GM12878 (cell line): Measurements from ENCODE around the gene UBE2O. TPM values are rescaled to one million over a fixed set of nuclear protein-coding genes. Genes with fewer than 3 reads are reported as not detected.

Source experiments
- FOXK2 ChIP-seq: fragments of 450-650 bp; IDR thresholded peaks from 2 replicates; pipeline ENCODE4 v1.6.1; 2017; ENCODE audit warnings: mild to moderate bottlenecking, moderate library complexity
- PAX8 ChIP-seq: fragments of 450-650 bp; IDR thresholded peaks from 2 replicates; pipeline ENCODE4 v1.6.1; 2017; ENCODE audit warnings: mild to moderate bottlenecking, moderate library complexity
- RB1 ChIP-seq: fragments of 450-650 bp; formaldehyde crosslinking; IDR thresholded peaks from 2 replicates; pipeline ENCODE4 v1.6.1; 2017; ENCODE audit warnings: mild to moderate bottlenecking, borderline replicate concordance
- SMAD1 ChIP-seq: fragments of 450-650 bp; IDR thresholded peaks from 2 replicates; pipeline ENCODE4 v1.6.1; 2018; ENCODE audit warnings: mild to moderate bottlenecking, low read depth; ENCODE audit not compliant: partially characterized antibody
- SPI1 ChIP-seq: IDR thresholded peaks from 2 replicates; pipeline ENCODE4 v1.6.1; 2011; ENCODE audit warnings: low read depth, mild to moderate bottlenecking, low read length, moderate library complexity, borderline replicate concordance; ENCODE audit not compliant: insufficient read depth
- TCF7 ChIP-seq: IDR thresholded peaks from 2 replicates; pipeline ENCODE4 v1.6.1; 2014; ENCODE audit warnings: antibody characterized with exemption, borderline replicate concordance
- ZSCAN29 ChIP-seq: fragments of 450-650 bp; IDR thresholded peaks from 2 replicates; pipeline ENCODE4 v1.6.1; 2017; ENCODE audit warnings: mild to moderate bottlenecking, moderate library complexity
- polyA plus RNA-seq, 11 experiments: library from polyadenylated mRNA; depleted of rRNA in 4 of 11; unstranded in 6 of 11; stranded (reverse) in 5 of 11; fragments of >200 nt; fragmentation: Nextera tagmentation in 4 of 11; fragmentation: Illumina TruSeq in 1 of 11; extraction: Ambion mirVana in 4 of 11; extraction: Trizol in 1 of 11; gene quantifications; 1 replicate in 1 of 11; 2 replicates in 10 of 11; pipeline versions ENCODE4 v1.2.1 to v1.2.3, GENCODE V29; 2011 to 2016; ENCODE audit warnings: inconsistent platforms in 2 of 11, missing spikeins in 2 of 11, low read depth in 1 of 11
- total RNA-seq, 4 experiments: library from RNA; depleted of rRNA in 3 of 4; stranded (reverse); fragments of >200 nt in 3 of 4; fragmentation: Illumina TruSeq in 1 of 4; extraction: Trizol in 1 of 4; gene quantifications; 2 replicates each; pipeline versions ENCODE4 v1.2.1 to v1.2.3, GENCODE V29; 2013 to 2021
- TF ChIP-seq, protein P1 (sequence below): IDR thresholded peaks from 2 replicates; pipeline ENCODE4 v1.6.1; 2012; ENCODE audit warnings: low read depth, low read length, improper control_type of control experiment
- TF ChIP-seq, protein P2 (sequence below): fragments of 450-650 bp; IDR thresholded peaks from 2 replicates; pipeline ENCODE4 v1.6.1; 2016; ENCODE audit warnings: mild to moderate bottlenecking, moderate library complexity, borderline replicate concordance
- TF ChIP-seq, protein P3 (sequence below): fragments of 450-650 bp; formaldehyde crosslinking; IDR thresholded peaks from 2 replicates; pipeline ENCODE4 v1.4.0; 2022; ENCODE audit warnings: mild to moderate bottlenecking, moderate library complexity
- TF ChIP-seq, protein P4 (sequence below): fragments of 450-650 bp; IDR thresholded peaks from 2 replicates; pipeline ENCODE4 v1.6.1; 2017; ENCODE audit warnings: low read depth, mild to moderate bottlenecking, moderate library complexity
- TF ChIP-seq, protein P5 (sequence below): fragments of 450-650 bp; IDR thresholded peaks from 2 replicates; pipeline ENCODE4 v1.6.1; 2018; ENCODE audit warnings: borderline replicate concordance, mild to moderate bottlenecking; ENCODE audit not compliant: partially characterized antibody

The UBE2O gene
- total and polyA plus RNA-seq, 10 of the 15 experiments (the other 5 are each of a cell fraction or from before 2014, with no cell fraction given): 2.1 to 39.0 (median 14.1) TPM

DNA sequence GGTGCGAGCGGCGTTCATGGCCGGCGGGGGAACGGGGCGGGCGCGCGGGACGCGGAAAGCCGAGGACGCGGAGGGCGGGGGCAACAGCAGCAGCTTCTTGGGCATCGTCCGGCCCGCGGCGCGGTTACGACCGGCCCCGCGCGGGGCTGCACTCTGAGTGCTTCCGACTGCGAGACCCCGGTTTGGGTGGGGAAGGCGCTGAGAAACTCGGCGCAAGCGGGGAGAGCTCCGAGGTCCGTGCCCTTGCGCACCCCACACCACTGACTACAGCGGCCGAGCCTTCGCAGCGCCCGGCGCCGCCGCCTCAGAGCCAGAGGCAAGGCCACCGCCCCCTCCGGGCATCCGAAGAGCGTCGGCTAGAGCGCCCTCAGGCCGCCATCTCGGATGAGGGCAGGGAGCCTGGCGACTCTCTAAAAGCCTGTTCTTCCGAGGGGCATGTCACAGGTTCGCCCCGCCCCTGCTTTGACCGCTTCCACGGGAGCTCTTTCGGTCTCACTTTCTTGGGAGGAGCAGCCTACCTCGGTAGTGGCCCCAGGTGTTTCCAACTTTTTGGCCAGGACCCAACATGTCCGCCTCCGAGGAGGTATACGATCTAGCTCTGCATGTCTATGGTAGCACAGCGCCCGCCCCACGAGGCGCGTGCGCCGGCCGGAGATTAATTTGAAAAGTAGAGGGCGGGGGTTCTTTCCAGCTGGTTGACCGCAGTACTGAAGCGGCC lies 99.2 kb downstream of the UBE2O start, which contains the start of gene PRPSAP1 (continued):
- TF ChIP-seq, protein P1, sequence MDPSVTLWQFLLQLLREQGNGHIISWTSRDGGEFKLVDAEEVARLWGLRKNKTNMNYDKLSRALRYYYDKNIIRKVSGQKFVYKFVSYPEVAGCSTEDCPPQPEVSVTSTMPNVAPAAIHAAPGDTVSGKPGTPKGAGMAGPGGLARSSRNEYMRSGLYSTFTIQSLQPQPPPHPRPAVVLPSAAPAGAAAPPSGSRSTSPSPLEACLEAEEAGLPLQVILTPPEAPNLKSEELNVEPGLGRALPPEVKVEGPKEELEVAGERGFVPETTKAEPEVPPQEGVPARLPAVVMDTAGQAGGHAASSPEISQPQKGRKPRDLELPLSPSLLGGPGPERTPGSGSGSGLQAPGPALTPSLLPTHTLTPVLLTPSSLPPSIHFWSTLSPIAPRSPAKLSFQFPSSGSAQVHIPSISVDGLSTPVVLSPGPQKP: no peak; the same call in 1 of the 2 replicates
- TF ChIP-seq, protein P2, sequence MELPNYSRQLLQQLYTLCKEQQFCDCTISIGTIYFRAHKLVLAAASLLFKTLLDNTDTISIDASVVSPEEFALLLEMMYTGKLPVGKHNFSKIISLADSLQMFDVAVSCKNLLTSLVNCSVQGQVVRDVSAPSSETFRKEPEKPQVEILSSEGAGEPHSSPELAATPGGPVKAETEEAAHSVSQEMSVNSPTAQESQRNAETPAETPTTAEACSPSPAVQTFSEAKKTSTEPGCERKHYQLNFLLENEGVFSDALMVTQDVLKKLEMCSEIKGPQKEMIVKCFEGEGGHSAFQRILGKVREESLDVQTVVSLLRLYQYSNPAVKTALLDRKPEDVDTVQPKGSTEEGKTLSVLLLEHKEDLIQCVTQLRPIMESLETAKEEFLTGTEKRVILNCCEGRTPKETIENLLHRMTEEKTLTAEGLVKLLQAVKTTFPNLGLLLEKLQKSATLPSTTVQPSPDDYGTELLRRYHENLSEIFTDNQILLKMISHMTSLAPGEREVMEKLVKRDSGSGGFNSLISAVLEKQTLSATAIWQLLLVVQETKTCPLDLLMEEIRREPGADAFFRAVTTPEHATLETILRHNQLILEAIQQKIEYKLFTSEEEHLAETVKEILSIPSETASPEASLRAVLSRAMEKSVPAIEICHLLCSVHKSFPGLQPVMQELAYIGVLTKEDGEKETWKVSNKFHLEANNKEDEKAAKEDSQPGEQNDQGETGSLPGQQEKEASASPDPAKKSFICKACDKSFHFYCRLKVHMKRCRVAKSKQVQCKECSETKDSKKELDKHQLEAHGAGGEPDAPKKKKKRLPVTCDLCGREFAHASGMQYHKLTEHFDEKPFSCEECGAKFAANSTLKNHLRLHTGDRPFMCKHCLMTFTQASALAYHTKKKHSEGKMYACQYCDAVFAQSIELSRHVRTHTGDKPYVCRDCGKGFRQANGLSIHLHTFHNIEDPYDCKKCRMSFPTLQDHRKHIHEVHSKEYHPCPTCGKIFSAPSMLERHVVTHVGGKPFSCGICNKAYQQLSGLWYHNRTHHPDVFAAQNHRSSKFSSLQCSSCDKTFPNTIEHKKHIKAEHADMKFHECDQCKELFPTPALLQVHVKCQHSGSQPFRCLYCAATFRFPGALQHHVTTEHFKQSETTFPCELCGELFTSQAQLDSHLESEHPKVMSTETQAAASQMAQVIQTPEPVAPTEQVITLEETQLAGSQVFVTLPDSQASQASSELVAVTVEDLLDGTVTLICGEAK: peak; percentile 61; the same call in 1 of the 2 replicates
- TF ChIP-seq TCF7: no peak
- TF ChIP-seq RB1: peak; percentile 90
- TF ChIP-seq, protein P3, sequence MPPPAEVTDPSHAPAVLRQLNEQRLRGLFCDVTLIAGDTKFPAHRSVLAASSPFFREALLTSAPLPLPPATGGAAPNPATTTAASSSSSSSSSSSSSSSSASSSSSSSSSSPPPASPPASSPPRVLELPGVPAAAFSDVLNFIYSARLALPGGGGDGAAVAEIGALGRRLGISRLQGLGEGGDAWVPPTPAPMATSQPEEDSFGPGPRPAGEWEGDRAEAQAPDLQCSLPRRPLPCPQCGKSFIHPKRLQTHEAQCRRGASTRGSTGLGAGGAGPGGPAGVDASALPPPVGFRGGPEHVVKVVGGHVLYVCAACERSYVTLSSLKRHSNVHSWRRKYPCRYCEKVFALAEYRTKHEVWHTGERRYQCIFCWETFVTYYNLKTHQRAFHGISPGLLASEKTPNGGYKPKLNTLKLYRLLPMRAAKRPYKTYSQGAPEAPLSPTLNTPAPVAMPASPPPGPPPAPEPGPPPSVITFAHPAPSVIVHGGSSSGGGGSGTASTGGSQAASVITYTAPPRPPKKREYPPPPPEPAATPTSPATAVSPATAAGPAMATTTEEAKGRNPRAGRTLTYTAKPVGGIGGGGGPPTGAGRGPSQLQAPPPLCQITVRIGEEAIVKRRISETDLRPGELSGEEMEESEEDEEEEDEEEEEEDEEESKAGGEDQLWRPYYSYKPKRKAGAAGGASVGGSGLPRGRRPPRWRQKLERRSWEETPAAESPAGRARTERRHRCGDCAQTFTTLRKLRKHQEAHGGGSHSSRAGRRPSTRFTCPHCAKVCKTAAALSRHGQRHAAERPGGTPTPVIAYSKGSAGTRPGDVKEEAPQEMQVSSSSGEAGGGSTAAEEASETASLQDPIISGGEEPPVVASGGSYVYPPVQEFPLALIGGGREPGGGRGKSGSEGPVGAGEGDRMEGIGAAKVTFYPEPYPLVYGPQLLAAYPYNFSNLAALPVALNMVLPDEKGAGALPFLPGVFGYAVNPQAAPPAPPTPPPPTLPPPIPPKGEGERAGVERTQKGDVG: no peak
- TF ChIP-seq, protein P4, sequence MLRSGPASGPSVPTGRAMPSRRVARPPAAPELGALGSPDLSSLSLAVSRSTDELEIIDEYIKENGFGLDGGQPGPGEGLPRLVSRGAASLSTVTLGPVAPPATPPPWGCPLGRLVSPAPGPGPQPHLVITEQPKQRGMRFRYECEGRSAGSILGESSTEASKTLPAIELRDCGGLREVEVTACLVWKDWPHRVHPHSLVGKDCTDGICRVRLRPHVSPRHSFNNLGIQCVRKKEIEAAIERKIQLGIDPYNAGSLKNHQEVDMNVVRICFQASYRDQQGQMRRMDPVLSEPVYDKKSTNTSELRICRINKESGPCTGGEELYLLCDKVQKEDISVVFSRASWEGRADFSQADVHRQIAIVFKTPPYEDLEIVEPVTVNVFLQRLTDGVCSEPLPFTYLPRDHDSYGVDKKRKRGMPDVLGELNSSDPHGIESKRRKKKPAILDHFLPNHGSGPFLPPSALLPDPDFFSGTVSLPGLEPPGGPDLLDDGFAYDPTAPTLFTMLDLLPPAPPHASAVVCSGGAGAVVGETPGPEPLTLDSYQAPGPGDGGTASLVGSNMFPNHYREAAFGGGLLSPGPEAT: peak; percentile 96
- TF ChIP-seq, protein P5, sequence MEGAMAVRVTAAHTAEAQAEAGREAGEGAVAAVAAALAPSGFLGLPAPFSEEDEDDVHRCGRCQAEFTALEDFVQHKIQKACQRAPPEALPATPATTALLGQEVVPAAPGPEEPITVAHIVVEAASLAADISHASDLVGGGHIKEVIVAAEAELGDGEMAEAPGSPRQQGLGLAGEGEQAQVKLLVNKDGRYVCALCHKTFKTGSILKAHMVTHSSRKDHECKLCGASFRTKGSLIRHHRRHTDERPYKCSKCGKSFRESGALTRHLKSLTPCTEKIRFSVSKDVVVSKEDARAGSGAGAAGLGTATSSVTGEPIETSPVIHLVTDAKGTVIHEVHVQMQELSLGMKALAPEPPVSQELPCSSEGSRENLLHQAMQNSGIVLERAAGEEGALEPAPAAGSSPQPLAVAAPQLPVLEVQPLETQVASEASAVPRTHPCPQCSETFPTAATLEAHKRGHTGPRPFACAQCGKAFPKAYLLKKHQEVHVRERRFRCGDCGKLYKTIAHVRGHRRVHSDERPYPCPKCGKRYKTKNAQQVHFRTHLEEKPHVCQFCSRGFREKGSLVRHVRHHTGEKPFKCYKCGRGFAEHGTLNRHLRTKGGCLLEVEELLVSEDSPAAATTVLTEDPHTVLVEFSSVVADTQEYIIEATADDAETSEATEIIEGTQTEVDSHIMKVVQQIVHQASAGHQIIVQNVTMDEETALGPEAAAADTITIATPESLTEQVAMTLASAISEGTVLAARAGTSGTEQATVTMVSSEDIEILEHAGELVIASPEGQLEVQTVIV: peak; percentile 13
- no peak for TF ChIP-seq SPI1
- 0 out of 2 replicates have a peak, but pooled peaks have one; percentile 31 for TF ChIP-seq FOXK2
- TF ChIP-seq SMAD1: no peak
- no peak for TF ChIP-seq PAX8
- TF ChIP-seq ZSCAN29: peak; percentile 24; the same call in 1 of the 2 replicates
